CD14-positive monocyte (primary cell): ENCODE measurements around the gene TEX38. TPM values are rescaled to one million over a fixed set of nuclear protein-coding genes. Genes with fewer than 3 reads are reported as not detected.

ENCODE experiments used
- DNase-seq, 3 donors: peaks; one replicate each; pipeline ENCODE4 v3.0.0-alpha.2; 2011 to 2022
- H2AFZ ChIP-seq: 2 replicates; pipeline ENCODE4 v1.6.0; 2012; ENCODE audit warnings: mild to moderate bottlenecking, low read depth, low read length, inconsistent platforms; ENCODE audit not compliant: insufficient read depth, poor library complexity, severe bottlenecking
- H3K27ac ChIP-seq, 2 donors: 1 replicate in 1 of 2; 2 replicates in 1 of 2; pipeline ENCODE4 v1.5.1; 2012 to 2013; ENCODE audit warnings: low read length in 2 of 2, control low read depth in 1 of 2, inconsistent platforms in 1 of 2, low read depth in 1 of 2, mild to moderate bottlenecking in 1 of 2
- H3K27me3 ChIP-seq, 2 donors: one replicate each; pipeline versions ENCODE4 v1.6.0 to v1.6.1; 2011 to 2013; ENCODE audit warnings: low read length in 2 of 2; ENCODE audit not compliant: control insufficient read depth in 2 of 2, insufficient read depth in 2 of 2
- H3K36me3 ChIP-seq, 2 donors: replicated peaks in 1 of 2; 1 replicate in 1 of 2; 2 replicates in 1 of 2; pipeline versions ENCODE4 v1.5.1 to v1.6.1; 2012 to 2013; ENCODE audit warnings: low read length in 2 of 2, control low read depth in 1 of 2, inconsistent platforms in 1 of 2, mild to moderate bottlenecking in 1 of 2; ENCODE audit not compliant: insufficient read depth in 2 of 2, control insufficient read depth in 1 of 2
- H3K4me1 ChIP-seq, 2 donors: 1 replicate in 1 of 2; 2 replicates in 1 of 2; pipeline versions ENCODE4 v1.5.1 to v1.6.1; 2012 to 2013; ENCODE audit warnings: low read length in 2 of 2, control low read depth in 1 of 2, inconsistent platforms in 1 of 2, mild to moderate bottlenecking in 1 of 2, moderate library complexity in 1 of 2; ENCODE audit not compliant: insufficient read depth in 2 of 2, control insufficient read depth in 1 of 2
- H3K4me2 ChIP-seq: replicated peaks from 2 replicates; pipeline ENCODE3; 2012; ENCODE audit warnings: low read length, moderate library complexity, mild to moderate bottlenecking; ENCODE audit not compliant: poor library complexity, severe bottlenecking; ENCODE audit errors: extremely low read depth
- H3K4me3 ChIP-seq, 3 experiments: fragments of 200-600 bp in 1 of 3; sonication (generic) in 1 of 3; replicated peaks in 1 of 3; 1 replicate in 2 of 3; 2 replicates in 1 of 3; pipeline ENCODE4 v1.5.1; 2011 to 2013; ENCODE audit warnings: low read length in 3 of 3, mild to moderate bottlenecking in 3 of 3, control low read depth in 2 of 3, low read depth in 2 of 3, inconsistent platforms in 1 of 3, moderate library complexity in 1 of 3
- H3K79me2 ChIP-seq: 2 replicates; pipeline ENCODE4 v1.6.0; 2012; ENCODE audit warnings: mild to moderate bottlenecking, control low read depth, inconsistent platforms, low read length, moderate library complexity; ENCODE audit not compliant: insufficient read depth
- H3K9ac ChIP-seq: 2 replicates; pipeline ENCODE4 v1.6.0; 2017; ENCODE audit warnings: low read length, mild to moderate bottlenecking; ENCODE audit not compliant: insufficient read depth, poor library complexity, severe bottlenecking
- H3K9me3 ChIP-seq, 2 donors: replicated peaks in 1 of 2; 1 replicate in 1 of 2; 2 replicates in 1 of 2; pipeline versions ENCODE4 v1.5.1 to v1.6.1; 2012 to 2013; ENCODE audit warnings: low read length in 2 of 2, control low read depth in 1 of 2; ENCODE audit not compliant: control insufficient read depth in 1 of 2, insufficient read depth in 1 of 2
- H4K20me1 ChIP-seq: 2 replicates; pipeline ENCODE4 v1.6.0; 2012; ENCODE audit warnings: mild to moderate bottlenecking, low read length, control low read depth, moderate library complexity; ENCODE audit not compliant: insufficient read depth
- H3K27ac Mint-ChIP-seq, 7 donors: one replicate each; pipeline ENCODE4 v1.8.0; 2020; ENCODE audit warnings: mild to moderate bottlenecking in 7 of 7, mixed read lengths in 7 of 7, moderate library complexity in 6 of 7, inconsistent platforms in 2 of 7
- H3K27me3 Mint-ChIP-seq, 3 donors: one replicate each; pipeline ENCODE4 v1.8.0; 2021 to 2022; ENCODE audit warnings: low read depth in 3 of 3, mild to moderate bottlenecking in 3 of 3, mixed read lengths in 3 of 3, moderate library complexity in 3 of 3, inconsistent platforms in 1 of 3
- H3K36me3 Mint-ChIP-seq, 2 donors: one replicate each; pipeline ENCODE4 v1.8.0; 2020; ENCODE audit warnings: mixed read lengths in 2 of 2, inconsistent platforms in 1 of 2, mild to moderate bottlenecking in 1 of 2
- H3K4me1 Mint-ChIP-seq: one replicate; pipeline ENCODE4 v1.8.0; 2020; ENCODE audit warnings: mild to moderate bottlenecking, mixed read lengths
- H3K4me3 Mint-ChIP-seq, 2 donors: one replicate each; pipeline ENCODE4 v1.8.0; 2020; ENCODE audit warnings: mild to moderate bottlenecking in 2 of 2, mixed read lengths in 2 of 2, moderate library complexity in 1 of 2
- H3K9me3 Mint-ChIP-seq, 7 donors: one replicate each; pipeline ENCODE4 v1.8.0; 2020 to 2022; ENCODE audit warnings: mixed read lengths in 7 of 7, mild to moderate bottlenecking in 6 of 7, moderate library complexity in 6 of 7, inconsistent platforms in 2 of 7
- WGBS: methylation state at CpG from one replicate; pipeline ENCODE4 v1.1.5; 2013; ENCODE audit warnings: missing lambda C conversion rate; ENCODE audit not compliant: insufficient coverage; 5-methylcytosine and 5-hydroxymethylcytosine counted together
- intact Hi-C, 2 donors: fragments of 100-400 bp; cut with micrococcal nuclease; formaldehyde crosslinking; loops; one replicate each; pipeline versions ENCODE4 v1.15.0 to v1.15.1; 2023
- polyA plus RNA-seq, 3 donors: library from polyadenylated mRNA; depleted of rRNA in 1 of 3; unstranded in 2 of 3; stranded (reverse) in 1 of 3; fragments of 300-500 nt in 2 of 3; fragments of >200 nt in 1 of 3; fragmentation: Illumina TruSeq in 2 of 3; gene quantifications; 1 replicate in 2 of 3; 2 replicates in 1 of 3; pipeline ENCODE4 v1.2.3, GENCODE V29; 2012 to 2021
- TF ChIP-seq, protein P1 (sequence below): fragments of 200-600 bp; IDR thresholded peaks from one replicate; pipeline ENCODE4 v1.8.0; 2022; ENCODE audit warnings: antibody characterized with exemption, mild to moderate bottlenecking

TEX38 gene
- polyA plus RNA-seq, 3 donors: not detected

DNA sequence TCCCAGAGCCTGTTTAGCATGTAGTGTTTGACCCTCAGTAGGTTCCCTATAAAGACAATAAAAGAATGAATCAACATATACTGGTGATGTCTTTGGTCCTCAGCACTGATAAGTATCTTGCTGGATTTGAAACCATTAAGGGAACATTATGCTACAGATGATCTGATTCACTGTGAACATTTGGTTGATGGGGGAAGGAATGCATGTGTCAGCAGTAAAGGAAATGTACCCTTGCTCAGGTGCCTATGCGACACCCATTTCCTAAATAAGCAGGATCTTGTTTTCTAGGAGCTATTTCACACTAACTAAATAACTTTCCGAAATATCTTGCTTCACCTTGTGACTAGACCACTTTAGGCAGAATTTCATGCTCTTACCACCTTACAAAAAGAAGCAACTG, 13.0 kb downstream of the TEX38 start:
- WGBS: 100% methylated on average over 1 of the region's 2 CpGs
- Mint-ChIP-seq H3K27ac (no peak overlapping the region), H3K9me3 (no peaks in the 10 kb centered on the region), H3K36me3 (peaks cover 94 to 99% of the 10 kb centered on the region in 2 donors), H3K4me3 (no peak overlapping the region), H3K4me1 (peaks cover 24% of the 10 kb centered on the region), H3K27me3 (no peaks in the 10 kb centered on the region)
- TF ChIP-seq, protein P1, sequence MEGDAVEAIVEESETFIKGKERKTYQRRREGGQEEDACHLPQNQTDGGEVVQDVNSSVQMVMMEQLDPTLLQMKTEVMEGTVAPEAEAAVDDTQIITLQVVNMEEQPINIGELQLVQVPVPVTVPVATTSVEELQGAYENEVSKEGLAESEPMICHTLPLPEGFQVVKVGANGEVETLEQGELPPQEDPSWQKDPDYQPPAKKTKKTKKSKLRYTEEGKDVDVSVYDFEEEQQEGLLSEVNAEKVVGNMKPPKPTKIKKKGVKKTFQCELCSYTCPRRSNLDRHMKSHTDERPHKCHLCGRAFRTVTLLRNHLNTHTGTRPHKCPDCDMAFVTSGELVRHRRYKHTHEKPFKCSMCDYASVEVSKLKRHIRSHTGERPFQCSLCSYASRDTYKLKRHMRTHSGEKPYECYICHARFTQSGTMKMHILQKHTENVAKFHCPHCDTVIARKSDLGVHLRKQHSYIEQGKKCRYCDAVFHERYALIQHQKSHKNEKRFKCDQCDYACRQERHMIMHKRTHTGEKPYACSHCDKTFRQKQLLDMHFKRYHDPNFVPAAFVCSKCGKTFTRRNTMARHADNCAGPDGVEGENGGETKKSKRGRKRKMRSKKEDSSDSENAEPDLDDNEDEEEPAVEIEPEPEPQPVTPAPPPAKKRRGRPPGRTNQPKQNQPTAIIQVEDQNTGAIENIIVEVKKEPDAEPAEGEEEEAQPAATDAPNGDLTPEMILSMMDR: no peak
- H3K4me2 ChIP-seq: no peak overlapping the region
- H3K9ac ChIP-seq: no peak overlapping the region
- H3K79me2 ChIP-seq: peaks cover 4% of the 10 kb centered on the region
- peaks cover 19% of the 10 kb centered on the region for H4K20me1 ChIP-seq
- H3K4me3 ChIP-seq: no peak overlapping the region
- intact Hi-C loops: no loop called here
- DNase-seq: no peak
- H3K27me3 ChIP-seq: no peaks in the 10 kb centered on the region
- H3K36me3 ChIP-seq: peaks cover 95 to 100% of the 10 kb centered on the region in 2 donors
- H2AFZ ChIP-seq: no peak overlapping the region
- peaks cover 10 to 16% of the 10 kb centered on the region in 2 donors for H3K4me1 ChIP-seq
- H3K9me3 ChIP-seq: no peaks in the 10 kb centered on the region
- no peak overlapping the region for H3K27ac ChIP-seq

DNA sequence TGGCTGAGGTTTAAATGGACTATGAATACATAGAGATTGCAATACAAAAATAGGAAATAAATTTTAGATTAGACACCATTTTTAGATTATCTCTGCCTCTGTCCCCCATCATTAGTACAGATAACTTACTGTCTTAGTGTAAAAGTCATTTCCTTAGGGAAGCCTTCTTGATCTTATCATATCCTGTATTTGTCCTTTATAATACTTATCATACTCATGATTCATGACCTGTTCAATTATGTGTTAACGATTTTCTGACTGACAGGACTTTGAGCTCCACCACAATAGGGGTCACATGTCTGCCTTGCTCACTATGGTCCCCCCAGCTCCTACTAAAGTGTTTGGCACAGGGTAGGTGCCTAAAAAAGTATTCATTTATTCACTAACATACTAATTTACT, 14.6 kb downstream of the TEX38 start:
- Mint-ChIP-seq H3K4me3 (no peak overlapping the region), H3K27ac (no peak overlapping the region), H3K9me3 (no peaks in the 10 kb centered on the region), H3K27me3 (no peaks in the 10 kb centered on the region), H3K4me1 (peaks cover 31% of the 10 kb centered on the region), H3K36me3 (peaks cover 91 to 100% of the 10 kb centered on the region in 2 donors)
- peaks cover 26% of the 10 kb centered on the region for H4K20me1 ChIP-seq
- DNase-seq: no peak
- H3K36me3 ChIP-seq: peaks cover 95 to 100% of the 10 kb centered on the region in 2 donors
- WGBS: no CpG with 5 or more reads among the region's 1 CpG
- H3K4me2 ChIP-seq: no peak overlapping the region
- no peaks in the 10 kb centered on the region for H3K9me3 ChIP-seq
- no peak overlapping the region for H2AFZ ChIP-seq
- peaks cover 10 to 16% of the 10 kb centered on the region in 2 donors for H3K4me1 ChIP-seq
- H3K27me3 ChIP-seq: no peaks in the 10 kb centered on the region
- no peak overlapping the region for H3K27ac ChIP-seq
- TF ChIP-seq, protein P1: no peak
- H3K4me3 ChIP-seq: no peak overlapping the region
- peaks cover 4% of the 10 kb centered on the region for H3K79me2 ChIP-seq
- H3K9ac ChIP-seq: no peak overlapping the region
- intact Hi-C loops: no loop called here
